NCI-H1417 (cell line): Measurements from ENCODE around the gene UBE2K.
"Not testable (repeated sequence)": the region's sequence is repeated elsewhere in the genome, so short reads cannot be mapped to it uniquely, and the experiment has no call there.

Source experiments
- DNase-seq, 3 experiments: peaks; one replicate each; lab custom pipeline; 2025; lab: John Stamatoyannopoulos, UW

UBE2K gene

GRCh38 chr4:39730072-39730471, 32.1 kb downstream of the UBE2K start:
- DNase-seq, result no peak

- DNase-seq, result no peak
Observed at GRCh38 chr4:39731908-39732307, 34.0 kb downstream of the UBE2K start.

GRCh38 chr4:39732728-39733127, 34.8 kb downstream of the UBE2K start:
- DNase-seq, result no peak

- DNase-seq, result not testable (repeated sequence)
Observed at GRCh38 chr4:39739591-39739990, 41.7 kb downstream of the UBE2K start.

GRCh38 chr4:39741401-39741800, 43.5 kb downstream of the UBE2K start:
- no peak for DNase-seq

GRCh38 chr4:39745920-39746319, 48.0 kb downstream of the UBE2K start:
- no peak for DNase-seq

- DNase-seq, result no peak
Observed at GRCh38 chr4:39750216-39750615, 52.3 kb downstream of the UBE2K start.

- DNase-seq, result no peak
Observed at GRCh38 chr4:39754309-39754708, 56.4 kb downstream of the UBE2K start.

GRCh38 chr4:39756159-39756558, 58.2 kb downstream of the UBE2K start:
- DNase-seq, result no peak

- DNase-seq, result no peak
Observed at GRCh38 chr4:39758176-39758575, 60.2 kb downstream of the UBE2K start.

- no peak for DNase-seq
Observed at GRCh38 chr4:39759569-39759968, 61.6 kb downstream of the UBE2K start.

- no peak for DNase-seq
Observed at GRCh38 chr4:39761005-39761667, 63.2 kb downstream of the UBE2K start.

GRCh38 chr4:39763714-39764572, 66.0 kb downstream of the UBE2K start:
- DNase-seq, result no peak

- DNase-seq, result no peak
Observed at GRCh38 chr4:39770005-39770404, 72.1 kb downstream of the UBE2K start.

GRCh38 chr4:39770471-39770870, 72.5 kb downstream of the UBE2K start:
- DNase-seq, result no peak

GRCh38 chr4:39770969-39771724, 73.2 kb downstream of the UBE2K start:
- no peak for DNase-seq

GRCh38 chr4:39781988-39782387, 84.1 kb downstream of the UBE2K start:
- DNase-seq, result peak in 1 of 3 experiments; percentile 50

- no peak for DNase-seq
Observed at GRCh38 chr4:39785083-39785482, 87.1 kb downstream of the UBE2K start.

GRCh38 chr4:39786838-39787237, 88.9 kb downstream of the UBE2K start:
- no peak for DNase-seq

GRCh38 chr4:39792128-39792527, 94.2 kb downstream of the UBE2K start:
- no peak for DNase-seq

GRCh38 chr4:39792529-39792928, 94.6 kb downstream of the UBE2K start:
- no peak for DNase-seq

GRCh38 chr4:39792976-39793375, 95.0 kb downstream of the UBE2K start:
- DNase-seq, result not testable (repeated sequence)

- DNase-seq, result no peak
Observed at GRCh38 chr4:39802005-39802404, 104.1 kb downstream of the UBE2K start.
